Effector memory CD4-positive, alpha-beta T cell (primary cell): ENCODE measurements around the gene FNDC3B.

ENCODE experiments used
- DNase-seq, 3 donors: peaks; one replicate each; pipeline ENCODE4 v3.0.0-alpha.2; 2020
- H3K27ac ChIP-seq: 2 replicates; pipeline ENCODE4 v1.7.0; 2013; ENCODE audit warnings: mild to moderate bottlenecking, low read length, moderate library complexity; ENCODE audit not compliant: insufficient read depth, poor library complexity, severe bottlenecking
- H3K27me3 ChIP-seq: replicated peaks from 2 replicates; pipeline ENCODE4 v1.7.0; 2013; ENCODE audit warnings: mild to moderate bottlenecking, low read length; ENCODE audit not compliant: insufficient read depth, control insufficient read depth, poor library complexity, severe bottlenecking
- H3K36me3 ChIP-seq: 2 replicates; pipeline ENCODE4 v1.7.0; 2013; ENCODE audit warnings: mild to moderate bottlenecking, low read length, moderate library complexity; ENCODE audit not compliant: control insufficient read depth, insufficient read depth
- H3K4me1 ChIP-seq: 2 replicates; pipeline ENCODE4 v1.7.0; 2013; ENCODE audit warnings: low read length, mild to moderate bottlenecking; ENCODE audit not compliant: control insufficient read depth, insufficient read depth, poor library complexity, severe bottlenecking
- H3K4me3 ChIP-seq: 2 replicates; pipeline ENCODE4 v1.7.0; 2013; ENCODE audit warnings: low read length, low read depth, mild to moderate bottlenecking; ENCODE audit not compliant: insufficient read depth, poor library complexity, severe bottlenecking
- H3K9me3 ChIP-seq: 2 replicates; pipeline ENCODE4 v1.7.0; 2013; ENCODE audit warnings: mild to moderate bottlenecking, low read length, moderate library complexity; ENCODE audit not compliant: control insufficient read depth

The FNDC3B gene

GRCh38 chr3:172070802-172071201 is 31.4 kb downstream of the FNDC3B start:
- Histone ChIP-seq H3K36me3 (no peaks in the 10 kb centered on the region), H3K9me3 (no peaks in the 10 kb centered on the region), H3K27me3 (no peaks in the 10 kb centered on the region), H3K4me1 (no peaks in the 10 kb centered on the region), H3K27ac (no peak overlapping the region), H3K4me3 (no peak overlapping the region)
- DNase-seq, result no peak

GRCh38 chr3:172071780-172072330 is 32.5 kb downstream of the FNDC3B start:
- no peak overlapping the region for H3K27ac ChIP-seq
- no peaks in the 10 kb centered on the region for H3K27me3 ChIP-seq
- H3K9me3 ChIP-seq, result no peaks in the 10 kb centered on the region
- DNase-seq, result no peak
- no peaks in the 10 kb centered on the region for H3K36me3 ChIP-seq
- no peak overlapping the region for H3K4me3 ChIP-seq
- no peaks in the 10 kb centered on the region for H3K4me1 ChIP-seq

- Histone ChIP-seq H3K36me3 (no peaks in the 10 kb centered on the region), H3K9me3 (no peaks in the 10 kb centered on the region), H3K4me3 (no peak overlapping the region), H3K27ac (no peak overlapping the region), H3K27me3 (no peaks in the 10 kb centered on the region), H3K4me1 (no peaks in the 10 kb centered on the region)
- DNase-seq, result no peak
These were observed 33.2 kb downstream of the FNDC3B start for GRCh38 chr3:172072543-172072942.

- DNase-seq, result no peak
These were observed 34.0 kb downstream of the FNDC3B start for GRCh38 chr3:172073262-172073915.

GRCh38 chr3:172074032-172074431 is 34.7 kb downstream of the FNDC3B start:
- Histone ChIP-seq H3K4me3 (no peak overlapping the region), H3K9me3 (no peaks in the 10 kb centered on the region), H3K36me3 (no peaks in the 10 kb centered on the region), H3K27ac (no peak overlapping the region), H3K4me1 (no peaks in the 10 kb centered on the region), H3K27me3 (no peaks in the 10 kb centered on the region)
- no peak for DNase-seq

More at GRCh38 chr3:172073262-172073915, 34.0 kb downstream of the FNDC3B start:
- Histone ChIP-seq H3K4me3 (no peak overlapping the region), H3K9me3 (no peaks in the 10 kb centered on the region), H3K27ac (no peak overlapping the region), H3K36me3 (no peaks in the 10 kb centered on the region), H3K4me1 (no peaks in the 10 kb centered on the region), H3K27me3 (no peaks in the 10 kb centered on the region)

GRCh38 chr3:172074586-172074985 is 35.2 kb downstream of the FNDC3B start:
- DNase-seq, result no peak
- no peaks in the 10 kb centered on the region for H3K36me3 ChIP-seq
- H3K4me1 ChIP-seq, result no peaks in the 10 kb centered on the region
- H3K9me3 ChIP-seq, result no peaks in the 10 kb centered on the region
- no peak overlapping the region for H3K27ac ChIP-seq
- H3K27me3 ChIP-seq, result no peaks in the 10 kb centered on the region
- H3K4me3 ChIP-seq, result no peak overlapping the region

DNA sequence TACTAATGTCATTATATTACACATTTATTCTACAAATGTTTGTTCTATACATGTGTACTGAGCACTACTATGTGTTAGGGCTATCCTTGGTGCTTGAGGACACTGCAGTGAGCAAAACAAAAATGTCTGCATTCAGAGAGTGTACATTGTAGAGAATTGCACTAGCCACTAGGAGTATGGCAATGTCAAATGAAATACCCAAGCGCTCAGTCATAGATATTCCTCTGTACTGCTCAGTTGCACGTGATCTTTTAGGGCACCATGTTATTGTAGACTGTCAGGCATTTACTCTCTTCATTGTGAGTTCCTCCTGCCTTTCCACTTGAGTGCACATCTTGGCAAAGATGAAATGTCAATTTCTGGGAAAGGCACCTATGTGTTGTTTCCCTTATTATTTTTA is 36.8 kb downstream of the FNDC3B start:
- H3K36me3 ChIP-seq, result no peaks in the 10 kb centered on the region

GRCh38 chr3:172077197-172077757 is 37.9 kb downstream of the FNDC3B start:
- no peak for DNase-seq
- no peaks in the 10 kb centered on the region for H3K27me3 ChIP-seq
- H3K4me1 ChIP-seq, result no peaks in the 10 kb centered on the region
- H3K36me3 ChIP-seq, result no peaks in the 10 kb centered on the region
- no peak overlapping the region for H3K4me3 ChIP-seq
- no peaks in the 10 kb centered on the region for H3K9me3 ChIP-seq
- no peak overlapping the region for H3K27ac ChIP-seq

More for the DNA sequence above, 36.8 kb downstream of the FNDC3B start:
- Histone ChIP-seq H3K4me1 (no peaks in the 10 kb centered on the region), H3K27ac (no peak overlapping the region), H3K4me3 (no peak overlapping the region), H3K9me3 (no peaks in the 10 kb centered on the region), H3K27me3 (no peaks in the 10 kb centered on the region)
- DNase-seq, result no peak

GRCh38 chr3:172078244-172078643 is 38.9 kb downstream of the FNDC3B start:
- no peaks in the 10 kb centered on the region for H3K4me1 ChIP-seq
- H3K4me3 ChIP-seq, result no peak overlapping the region
- no peaks in the 10 kb centered on the region for H3K9me3 ChIP-seq
- no peaks in the 10 kb centered on the region for H3K36me3 ChIP-seq
- DNase-seq, result no peak
- no peak overlapping the region for H3K27ac ChIP-seq
- H3K27me3 ChIP-seq, result no peaks in the 10 kb centered on the region

- H3K27ac ChIP-seq, result no peak overlapping the region
- H3K27me3 ChIP-seq, result no peaks in the 10 kb centered on the region
- no peaks in the 10 kb centered on the region for H3K4me1 ChIP-seq
- H3K9me3 ChIP-seq, result no peaks in the 10 kb centered on the region
- no peak for DNase-seq
- H3K4me3 ChIP-seq, result no peak overlapping the region
- no peaks in the 10 kb centered on the region for H3K36me3 ChIP-seq
These were observed 39.3 kb downstream of the FNDC3B start for GRCh38 chr3:172078721-172079120.
